Mesothelial cell of epicardium (in vitro differentiated cells): ENCODE measurements around the gene ATXN7L1. TPM values are rescaled to one million over a fixed set of nuclear protein-coding genes. Genes with fewer than 3 reads are reported as not detected.

Source experiments
- DNase-seq, 2 experiments: peaks; one replicate each; pipeline ENCODE4 v3.0.0; 2021; ENCODE audit warnings: low spot score in 2 of 2; ENCODE audit not compliant: unreplicated experiment in 2 of 2
- H3K27ac Mint-ChIP-seq: 2 replicates; pipeline ENCODE4 v1.8.0; 2021; ENCODE audit warnings: mixed read lengths
- H3K27me3 Mint-ChIP-seq: 2 replicates; pipeline ENCODE4 v1.8.0; 2021; ENCODE audit warnings: low read depth, mixed read lengths
- H3K36me3 Mint-ChIP-seq: 2 replicates; pipeline ENCODE4 v1.8.0; 2021; ENCODE audit warnings: mixed read lengths
- H3K4me1 Mint-ChIP-seq: 2 replicates; pipeline ENCODE4 v1.8.0; 2021; ENCODE audit warnings: mixed read lengths
- H3K4me3 Mint-ChIP-seq: 2 replicates; pipeline ENCODE4 v1.8.0; 2021; ENCODE audit warnings: mild to moderate bottlenecking, moderate library complexity, mixed read lengths
- H3K9me3 Mint-ChIP-seq: 2 replicates; pipeline ENCODE4 v1.8.0; 2021; ENCODE audit warnings: mixed read lengths
- CTCF ChIP-seq: fragments of 200-600 bp; sonication (generic); IDR thresholded peaks from one replicate; pipeline ENCODE4 v1.5.0; 2021; ENCODE audit warnings: antibody characterized with exemption; ENCODE audit not compliant: unreplicated experiment
- total RNA-seq: library from RNA; stranded (reverse); gene quantifications from 3 replicates; pipeline ENCODE4 v1.2.1, GENCODE V29; 2021

Gene ATXN7L1
- total RNA-seq, 1 donor from 2014 or later: 18.0 TPM

GRCh38 chr7:105674200-105674920, 202.0 kb downstream of the ATXN7L1 start:
- no peak overlapping the region for H3K4me3 Mint-ChIP-seq
- DNase-seq: no peak
- H3K27me3 Mint-ChIP-seq: no peaks in the 10 kb centered on the region
- no peak overlapping the region for H3K27ac Mint-ChIP-seq
- no peaks in the 10 kb centered on the region for H3K9me3 Mint-ChIP-seq
- H3K4me1 Mint-ChIP-seq: no peaks in the 10 kb centered on the region
- no peak for TF ChIP-seq CTCF
- H3K36me3 Mint-ChIP-seq: no peaks in the 10 kb centered on the region

DNA sequence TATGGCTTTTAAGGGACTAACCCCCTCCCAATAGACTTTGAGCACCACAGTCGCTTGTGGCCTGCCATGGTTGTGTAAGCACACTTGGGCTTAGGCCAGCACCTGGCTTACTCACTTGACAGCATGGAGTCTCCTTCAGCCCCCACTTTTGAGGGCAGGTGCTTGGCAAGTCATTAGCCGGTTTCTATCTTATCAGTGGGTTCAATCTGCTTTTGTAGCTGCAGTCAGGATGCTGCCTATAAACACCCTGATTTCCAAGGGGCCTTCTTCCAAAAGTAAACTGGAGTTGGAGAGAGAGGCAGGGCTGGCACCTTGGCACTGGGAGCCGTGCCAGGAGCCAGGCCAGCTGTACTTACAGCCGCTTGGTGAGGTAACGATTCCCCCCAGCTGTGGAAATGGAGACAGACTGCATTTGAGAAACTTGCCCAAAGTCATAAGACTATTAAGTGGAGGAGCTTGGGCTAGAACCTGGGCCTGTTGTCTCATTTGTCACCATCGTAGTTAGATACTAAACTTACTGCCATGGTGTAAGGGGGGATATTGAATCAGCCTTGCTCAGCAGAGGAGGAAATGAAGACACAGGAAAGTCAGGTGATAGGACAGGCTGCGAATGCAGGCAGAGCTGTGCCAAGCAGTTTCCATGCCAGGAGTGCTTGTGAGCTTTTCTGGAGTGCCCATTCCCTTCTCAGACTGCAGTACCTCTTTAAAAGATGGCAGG, 202.9 kb downstream of the ATXN7L1 start:
- H3K36me3 Mint-ChIP-seq: no peaks in the 10 kb centered on the region
- no peak overlapping the region for H3K4me3 Mint-ChIP-seq
- no peak overlapping the region for H3K27ac Mint-ChIP-seq
- no peaks in the 10 kb centered on the region for H3K4me1 Mint-ChIP-seq
- no peak for TF ChIP-seq CTCF
- no peaks in the 10 kb centered on the region for H3K27me3 Mint-ChIP-seq
- no peaks in the 10 kb centered on the region for H3K9me3 Mint-ChIP-seq
- DNase-seq: no peak

- no peaks in the 10 kb centered on the region for H3K27me3 Mint-ChIP-seq
- H3K4me3 Mint-ChIP-seq: no peak overlapping the region
- H3K36me3 Mint-ChIP-seq: no peaks in the 10 kb centered on the region
- DNase-seq: no peak
- no peaks in the 10 kb centered on the region for H3K4me1 Mint-ChIP-seq
- no peak overlapping the region for H3K27ac Mint-ChIP-seq
- TF ChIP-seq CTCF: no peak
- no peaks in the 10 kb centered on the region for H3K9me3 Mint-ChIP-seq
Observed at GRCh38 chr7:105672801-105673200, 203.6 kb downstream of the ATXN7L1 start.

GRCh38 chr7:105666324-105666723, 210.1 kb downstream of the ATXN7L1 start:
- TF ChIP-seq CTCF: no peak

DNA sequence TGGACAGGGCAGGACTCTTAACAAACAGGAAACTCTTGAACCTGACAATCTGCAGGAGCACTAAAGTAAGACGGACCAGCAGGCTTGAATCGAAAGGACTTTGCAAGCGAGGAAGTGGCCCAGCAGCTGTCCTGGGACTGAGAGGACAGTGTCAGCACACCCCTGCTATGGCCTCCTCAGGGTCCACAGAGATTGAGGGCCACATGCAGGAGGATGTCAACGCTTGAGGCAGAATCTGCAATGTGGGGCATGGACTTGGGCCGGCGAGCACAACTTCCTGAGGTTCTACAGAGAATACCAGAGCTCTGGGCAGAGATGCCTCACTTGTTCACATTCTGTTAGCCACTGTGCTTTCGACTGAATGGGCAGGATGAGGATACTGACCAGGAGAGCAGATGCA, 210.7 kb downstream of the ATXN7L1 start:
- Mint-ChIP-seq H3K27me3 (no peaks in the 10 kb centered on the region), H3K4me1 (peaks cover 2% of the 10 kb centered on the region), H3K4me3 (no peak overlapping the region), H3K9me3 (no peaks in the 10 kb centered on the region), H3K27ac (no peak overlapping the region), H3K36me3 (peaks cover 18% of the 10 kb centered on the region)
- no peak for DNase-seq
- no peak for TF ChIP-seq CTCF

More at GRCh38 chr7:105666324-105666723, 210.1 kb downstream of the ATXN7L1 start:
- Mint-ChIP-seq H3K36me3 (peaks cover 12% of the 10 kb centered on the region), H3K4me1 (peaks cover 2% of the 10 kb centered on the region), H3K9me3 (no peaks in the 10 kb centered on the region), H3K27ac (no peak overlapping the region), H3K27me3 (no peaks in the 10 kb centered on the region), H3K4me3 (no peak overlapping the region)
- no peak for DNase-seq
